GM15510 (cell line): ENCODE data around the gene ACBD3.
A peak's percentile ranks its signal among the peaks of the same experiment; 100 is the strongest.

Experiments used
- POLR2A ChIP-seq: IDR thresholded peaks from 3 replicates; pipeline ENCODE4 v1.6.1; 2011; ENCODE audit warnings: borderline replicate concordance; ENCODE audit not compliant: insufficient read length; ENCODE audit errors: extremely low read depth

The ACBD3 gene

DNA sequence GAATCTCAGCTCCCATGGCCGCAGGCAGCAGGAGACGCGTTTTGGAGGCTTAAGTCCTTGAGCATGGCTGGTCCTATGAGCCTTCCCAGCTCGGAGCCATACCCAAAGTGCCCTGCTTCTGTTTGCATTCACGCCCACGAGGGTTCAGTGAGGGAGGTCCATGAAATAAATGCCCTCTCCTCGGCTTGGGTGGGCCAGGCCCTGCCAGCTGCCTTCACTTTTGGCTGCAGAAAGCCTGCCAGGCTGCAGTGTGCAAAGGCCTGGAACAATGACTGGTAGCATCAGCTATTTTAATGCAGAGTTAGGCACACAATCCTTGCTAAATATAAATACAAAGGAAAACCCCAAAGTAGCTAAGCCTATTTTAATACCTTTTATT, 74.7 kb downstream of the ACBD3 start:
- no peak for TF ChIP-seq POLR2A

DNA sequence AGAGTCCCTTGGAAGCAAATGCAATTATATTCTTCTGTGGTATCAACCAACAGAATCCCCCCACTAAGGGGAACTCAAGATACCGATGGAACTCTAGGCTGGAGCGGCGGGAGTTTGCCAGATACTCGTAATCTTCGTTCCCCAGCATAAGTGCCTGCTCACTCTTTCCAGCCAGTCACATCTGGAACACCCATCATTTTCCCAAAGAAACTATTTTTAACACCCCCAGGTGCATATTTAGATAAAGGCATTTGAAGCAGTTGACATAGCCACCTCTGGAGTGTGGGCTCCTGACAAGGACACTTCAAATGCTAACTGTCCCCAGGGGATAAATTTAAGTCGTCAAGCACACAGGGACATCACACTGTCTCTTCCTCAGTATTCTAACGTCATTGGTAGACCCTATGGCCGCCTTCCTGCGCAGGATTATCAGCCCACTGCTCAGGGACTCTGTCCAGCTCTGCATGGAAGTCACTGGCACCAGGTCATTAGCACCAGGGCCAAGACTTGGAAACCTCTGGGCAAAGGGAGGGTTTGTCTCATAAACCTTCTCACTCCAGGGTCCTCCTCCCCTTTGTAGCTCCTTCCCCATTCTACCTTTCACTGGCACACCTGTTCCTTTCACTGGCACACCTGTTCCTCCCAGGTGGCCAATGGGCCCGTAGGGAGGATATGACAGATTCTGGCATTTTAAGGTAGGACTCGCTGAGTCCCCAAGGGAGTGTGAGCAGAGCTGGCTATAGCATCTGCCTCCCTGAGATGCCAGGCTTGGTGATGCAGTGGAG, 75.3 kb downstream of the ACBD3 start:
- TF ChIP-seq POLR2A, result no peak

DNA sequence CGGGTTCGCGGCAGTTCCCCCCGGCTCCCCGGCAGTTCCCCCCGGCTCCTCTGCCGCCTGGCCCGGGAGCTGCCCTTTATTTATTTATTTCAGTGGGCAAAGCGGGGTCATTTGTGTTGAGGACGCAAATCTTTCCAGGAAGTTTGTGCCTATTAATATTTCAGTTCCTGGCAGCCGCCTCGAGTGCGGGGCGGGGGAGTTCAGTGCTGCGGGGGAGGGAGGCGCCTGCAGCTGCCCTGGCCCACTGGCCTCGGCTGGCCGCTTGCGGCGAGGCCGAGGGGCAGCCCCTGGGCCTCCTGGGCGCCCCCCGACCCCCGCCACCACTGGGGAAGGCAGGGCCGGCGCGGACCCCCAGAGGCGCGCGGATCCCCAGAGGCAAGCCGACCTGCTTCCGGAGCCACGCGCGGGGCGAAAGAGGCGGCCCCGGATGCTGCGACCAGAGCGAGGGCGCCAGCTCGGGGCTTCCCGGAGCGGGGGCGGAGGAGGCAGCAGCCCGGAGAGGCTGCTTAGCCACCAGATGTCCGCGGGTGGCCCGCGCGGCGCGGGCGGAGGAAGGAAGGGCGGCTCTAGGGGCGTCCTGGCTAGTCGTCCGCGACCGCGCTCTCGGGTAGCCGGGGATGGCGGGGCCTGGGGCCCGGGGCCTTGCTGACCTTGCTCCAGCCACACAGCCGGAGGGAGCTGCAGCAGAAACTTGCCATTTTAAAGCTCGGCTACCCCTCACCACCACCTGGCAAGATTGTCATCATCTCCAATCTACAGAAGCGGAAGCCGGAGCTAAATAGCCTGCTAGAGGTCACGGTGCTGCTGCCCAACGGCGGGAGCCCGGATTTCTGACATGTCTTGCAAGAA, 76.1 kb downstream of the ACBD3 start:
- peak; percentile 69 for TF ChIP-seq POLR2A

DNA sequence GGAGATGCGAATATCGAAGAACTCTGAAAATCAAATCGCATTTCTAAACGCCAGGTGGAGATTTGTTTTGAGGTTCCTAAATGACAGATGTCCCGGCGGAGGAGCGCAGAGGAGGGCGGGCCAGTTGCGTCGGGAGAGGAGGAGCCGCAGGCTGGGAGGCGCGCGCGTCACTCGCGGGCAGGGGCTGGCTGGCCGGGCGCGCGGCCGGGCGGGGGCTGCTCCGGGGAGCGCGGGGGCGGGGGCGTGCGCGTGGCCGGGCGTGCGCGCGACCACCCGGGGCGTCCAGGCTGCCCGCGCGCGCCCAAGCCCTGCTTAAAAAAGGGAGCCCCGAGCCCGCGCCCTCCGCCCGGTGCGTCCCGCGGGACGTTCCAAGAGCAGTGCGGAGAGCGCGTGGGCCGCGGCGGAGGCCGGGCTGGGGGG, 76.7 kb downstream of the ACBD3 start:
- peak; percentile 65 for TF ChIP-seq POLR2A

DNA sequence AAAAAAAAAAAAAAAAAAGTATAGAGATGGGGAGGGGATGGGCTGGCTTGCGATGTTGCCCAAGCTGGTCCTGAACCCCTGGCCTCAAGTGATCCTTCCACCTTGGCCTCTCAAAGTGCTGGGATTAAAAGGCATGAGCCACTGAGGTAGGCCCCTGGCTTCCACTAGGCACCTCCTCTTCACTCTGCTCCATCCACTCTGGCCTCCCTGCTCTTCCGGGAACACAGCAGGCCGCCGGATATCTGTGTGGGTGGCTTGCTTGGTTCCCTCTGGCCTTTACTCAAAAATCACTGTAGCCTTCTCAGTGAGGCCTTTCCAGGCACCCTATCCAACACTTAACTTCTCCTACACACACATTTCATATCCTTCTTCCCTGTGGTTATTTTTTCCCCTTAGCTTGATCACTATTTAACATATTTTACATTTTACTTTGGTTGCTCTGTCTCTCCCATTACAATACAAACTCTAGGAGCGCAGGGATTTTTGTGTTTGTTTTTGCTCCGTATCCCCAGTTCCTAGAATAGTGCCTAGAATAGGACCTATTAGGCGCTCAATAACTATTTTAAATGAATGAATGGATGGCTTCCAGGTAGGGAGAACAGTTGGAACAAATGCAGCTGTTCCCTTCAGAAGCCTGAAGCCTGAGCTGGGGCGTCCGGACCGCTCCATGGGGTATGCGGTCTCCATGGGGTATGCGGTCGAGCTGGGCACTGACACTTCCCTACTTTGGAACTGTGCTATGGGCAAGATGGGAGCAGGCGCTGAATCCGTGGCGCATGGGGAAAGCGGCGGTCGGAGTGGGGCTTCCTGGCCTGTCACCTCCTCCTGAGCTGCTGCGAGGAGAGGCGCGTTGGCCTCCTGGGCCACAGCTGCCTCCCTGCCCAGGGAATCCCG, 77.4 kb downstream of the ACBD3 start:
- no peak for TF ChIP-seq POLR2A

DNA sequence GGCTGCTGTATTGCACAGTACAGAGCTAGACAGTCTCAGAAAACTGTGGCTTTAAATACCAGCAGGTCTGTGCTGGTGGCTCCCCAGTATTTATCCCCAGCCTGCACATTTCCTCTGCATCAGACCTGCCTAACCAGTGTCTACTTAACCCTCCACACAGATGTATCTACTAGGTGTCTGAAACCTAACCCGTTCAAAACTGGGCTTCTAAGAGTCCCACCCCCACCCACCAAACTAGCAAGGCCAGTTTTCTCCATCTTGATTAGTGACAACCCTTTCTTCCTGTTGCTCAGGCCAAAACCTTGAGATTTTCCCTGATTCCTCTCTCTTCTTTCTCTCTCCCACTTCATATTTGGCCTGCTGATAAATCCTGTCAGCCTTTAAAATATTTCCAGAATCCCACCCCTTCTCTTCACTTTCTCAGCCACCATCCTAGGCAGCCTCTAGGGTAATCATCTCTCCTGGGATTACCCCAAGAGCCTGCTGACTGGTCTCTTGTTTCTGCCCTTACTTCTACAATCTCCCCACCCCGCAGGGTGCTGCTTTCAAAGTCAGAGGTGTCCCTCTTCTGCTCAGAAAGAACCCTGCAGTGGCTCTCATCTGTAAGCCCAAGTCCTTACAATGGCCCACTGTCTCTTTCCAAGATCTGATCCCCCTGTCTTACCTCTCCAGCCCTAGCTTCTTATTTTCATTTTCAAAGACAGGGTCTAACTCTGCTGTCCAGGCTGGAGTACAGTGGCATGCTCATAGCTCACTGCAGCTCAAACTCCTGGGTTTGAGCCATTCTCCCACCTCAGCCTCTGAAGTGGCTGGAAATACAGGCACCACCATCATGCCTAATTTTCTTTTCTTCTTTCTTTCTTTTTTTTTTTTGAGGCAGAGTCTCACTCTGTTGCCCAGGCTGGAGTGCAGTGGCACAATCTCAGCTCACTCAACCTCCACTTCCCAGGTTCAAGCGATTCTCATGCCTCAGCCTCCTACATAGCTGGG, 78.8 kb downstream of the ACBD3 start:
- TF ChIP-seq POLR2A, result no peak

DNA sequence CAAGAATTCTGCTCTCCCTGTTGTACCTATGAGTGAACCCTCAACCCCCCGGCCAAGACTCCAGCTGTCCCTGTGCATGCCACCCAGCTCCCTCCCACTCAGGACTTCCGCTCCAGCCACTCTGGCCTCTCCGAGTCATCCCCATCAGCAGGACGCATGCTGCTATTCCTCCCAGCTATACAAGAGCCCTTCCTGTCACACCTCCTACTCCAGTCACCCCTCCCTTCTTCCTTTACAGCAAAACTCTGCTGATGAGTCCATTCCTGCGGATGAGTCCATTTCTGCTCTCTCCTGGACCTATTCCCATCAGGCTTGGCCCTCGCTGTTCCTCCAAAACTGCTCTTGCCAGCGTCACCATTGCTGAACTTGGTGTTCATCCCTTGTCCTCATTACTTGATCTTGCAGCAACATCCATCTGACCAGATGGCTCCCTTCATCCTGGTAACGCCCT, 81.8 kb downstream of the ACBD3 start:
- no peak for TF ChIP-seq POLR2A

DNA sequence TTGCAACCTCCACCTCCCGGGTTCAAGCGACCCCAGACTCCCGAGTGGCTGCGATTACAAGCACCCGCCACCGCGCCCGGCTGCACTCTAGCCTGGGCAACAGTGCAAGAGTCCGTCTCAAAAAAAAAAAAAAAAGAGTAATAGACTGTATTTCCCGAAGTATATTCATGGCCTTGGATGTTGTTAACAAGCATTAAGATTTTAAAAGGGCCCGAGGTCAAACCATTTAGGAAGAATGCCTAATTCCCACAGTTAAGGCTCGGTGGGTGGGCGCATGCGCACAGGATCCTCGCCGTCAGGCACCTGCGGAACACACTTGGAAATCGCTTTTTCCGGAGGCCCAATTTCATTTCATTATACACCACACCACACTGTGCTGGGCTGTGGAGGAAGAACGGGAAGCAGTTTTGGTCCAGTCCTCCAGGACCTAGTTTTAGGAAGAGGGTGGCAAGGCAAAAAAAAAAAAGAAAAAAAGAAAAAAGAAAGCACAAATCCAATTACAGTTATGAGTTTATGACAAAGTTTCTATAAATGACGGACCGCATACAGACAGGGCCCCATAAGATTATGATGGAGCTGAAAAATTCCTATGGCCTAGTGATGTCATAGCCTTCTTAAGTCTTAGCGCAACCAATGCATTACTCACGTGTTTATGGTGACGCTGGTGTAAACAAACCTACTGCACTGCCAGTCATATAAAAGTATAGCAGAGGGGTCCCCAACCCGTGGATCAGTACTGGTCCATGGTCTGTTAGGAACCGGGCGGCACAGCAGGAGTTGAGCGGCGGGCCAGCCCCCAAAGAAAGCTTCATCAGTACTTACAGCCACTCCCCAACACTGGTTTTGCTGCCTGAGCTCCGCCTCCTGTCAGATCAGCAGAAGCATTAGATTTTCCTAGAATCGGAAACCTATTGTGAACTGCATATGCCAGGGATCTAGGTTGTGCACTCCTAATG, 85.8 kb downstream of the ACBD3 start:
- TF ChIP-seq POLR2A, result no peak

DNA sequence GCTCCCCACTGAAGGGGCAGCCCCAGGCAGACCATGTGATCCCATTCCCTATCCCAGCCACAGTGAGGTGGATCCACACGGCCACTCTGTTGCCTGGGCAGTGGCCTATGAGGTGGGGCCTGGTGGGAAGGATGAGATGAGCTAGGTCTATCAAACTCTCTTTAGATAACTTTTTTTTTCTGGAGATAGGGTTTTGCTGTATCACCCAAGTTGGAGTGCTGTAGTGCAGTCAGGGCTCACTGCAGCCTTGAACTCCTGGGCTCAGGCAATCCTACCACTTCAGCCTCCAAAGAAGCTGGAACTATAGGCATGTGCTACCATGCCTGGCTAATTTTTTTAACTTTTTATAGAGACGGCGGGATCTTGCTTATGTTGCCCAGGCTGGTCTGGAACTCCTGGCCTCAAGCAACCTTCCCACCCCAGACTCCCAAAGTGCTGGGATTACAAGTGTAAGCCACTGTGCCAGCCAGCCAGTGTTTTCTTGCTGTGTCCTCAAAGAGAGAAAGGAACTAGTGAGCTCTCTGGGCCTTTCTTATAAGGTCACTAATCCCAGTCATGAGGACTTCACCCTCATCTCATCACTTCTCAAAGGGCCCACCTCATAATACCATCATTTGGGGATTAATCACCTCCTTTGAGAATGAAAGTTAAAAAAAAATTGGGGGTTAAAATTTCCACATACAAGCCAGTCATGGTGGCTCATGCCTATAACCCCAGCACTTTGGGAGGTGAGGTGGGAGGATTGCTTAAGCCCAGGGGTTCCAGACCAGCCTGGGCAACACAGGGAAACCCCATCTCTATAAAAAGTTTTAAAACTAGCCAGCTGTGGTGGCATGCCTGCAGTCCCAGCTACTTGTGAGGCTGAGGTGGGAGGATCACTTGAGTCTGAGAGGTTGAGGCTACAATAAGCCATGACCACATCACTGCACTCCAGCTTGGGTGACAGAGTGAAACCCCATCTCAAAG, 87.4 kb downstream of the ACBD3 start:
- TF ChIP-seq POLR2A, result no peak

DNA sequence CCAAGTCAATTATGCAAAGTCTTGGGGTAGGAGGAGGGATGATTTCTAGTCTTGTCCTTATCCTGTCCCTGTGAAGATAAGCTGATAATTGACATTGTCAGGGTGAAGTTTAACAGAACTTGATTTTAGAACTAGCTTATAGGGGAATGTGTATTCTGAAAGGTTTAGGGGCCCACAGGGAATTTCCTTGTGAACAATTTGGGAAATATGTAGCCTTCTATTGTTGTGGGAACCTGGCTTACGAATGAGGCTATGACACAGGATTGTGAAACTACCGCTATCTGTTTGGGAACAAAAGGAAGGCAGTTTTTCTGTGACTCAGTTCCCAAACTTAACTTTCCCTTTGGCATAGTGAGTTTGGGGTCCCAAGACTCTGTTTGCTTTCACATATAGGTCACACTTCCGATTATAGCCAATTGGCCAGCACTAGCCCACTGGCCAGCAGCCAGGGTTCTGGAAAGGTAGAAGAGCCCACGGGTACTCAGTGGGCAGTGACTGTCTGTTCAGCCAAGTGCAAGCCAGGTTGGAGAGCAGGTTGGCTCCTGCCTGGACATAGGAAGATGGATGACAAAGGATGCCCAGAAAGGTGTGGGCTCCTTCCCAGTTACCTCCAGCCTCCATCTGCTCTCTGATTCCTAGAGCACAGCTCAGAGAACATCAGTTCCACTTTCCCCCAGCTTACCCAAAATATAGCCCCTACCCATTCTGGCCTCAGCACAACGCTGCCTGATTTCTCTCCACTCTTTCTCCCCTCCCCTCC, 88.5 kb downstream of the ACBD3 start:
- TF ChIP-seq POLR2A, result no peak

DNA sequence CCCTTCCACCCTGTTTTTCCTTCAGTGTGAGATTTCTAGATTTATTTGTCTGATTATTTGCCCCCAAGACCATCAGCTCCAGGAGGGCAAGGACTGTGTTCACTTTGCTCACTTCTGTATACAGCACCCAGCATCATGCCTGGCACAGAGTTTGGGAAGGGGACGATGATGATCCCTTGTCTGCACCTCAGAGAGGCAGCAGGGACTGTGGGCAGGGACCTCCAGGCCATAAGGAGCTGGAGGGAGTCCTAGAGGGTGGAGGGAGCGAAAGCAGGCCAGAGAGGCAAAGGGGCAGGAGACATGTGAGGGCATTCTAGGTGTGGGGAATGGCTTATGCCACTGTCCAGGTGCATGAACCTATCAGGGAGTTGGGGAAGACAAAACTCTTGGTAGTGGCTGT, 91.3 kb downstream of the ACBD3 start:
- no peak for TF ChIP-seq POLR2A
